ENCODE results near the gene CPXM1. TPM values are rescaled to one million over a fixed set of nuclear protein-coding genes. Genes with fewer than 3 reads are reported as not detected.
"Not testable (repeated sequence)": the region's sequence is repeated elsewhere in the genome, so short reads cannot be mapped to it uniquely, and the experiment has no call there.

CPXM1 gene
- polyA plus RNA-seq, 3 donors: 242 to 257 (median 256) TPM

DNA sequence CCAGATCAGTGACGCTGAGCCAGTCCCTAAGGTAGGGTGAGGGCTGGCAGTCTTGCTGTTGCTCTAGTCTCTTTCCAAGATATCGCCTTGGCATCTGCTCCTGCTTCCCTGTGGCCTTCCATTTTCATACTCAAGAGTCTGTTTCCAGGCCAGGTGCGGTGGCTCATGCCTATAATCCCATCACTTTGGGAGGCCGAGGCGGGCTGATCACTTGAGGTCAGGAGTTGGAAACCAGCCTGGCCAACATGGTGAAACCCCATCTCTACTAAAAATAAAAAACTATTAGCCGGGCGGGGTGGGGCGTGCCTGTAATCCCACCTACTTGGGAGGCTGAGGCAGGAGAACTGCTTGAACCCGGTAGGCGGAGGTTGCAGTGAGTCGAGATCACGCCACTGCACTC, 30.3 kb downstream of the CPXM1 start:
- not testable (repeated sequence) for DNase-seq (ENCODE audit: low read depth in 3 of 3, low spot score in 2 of 3)

- DNase-seq (ENCODE audit: low read depth in 3 of 3, low spot score in 2 of 3): no peak
These were observed 31.8 kb downstream of the CPXM1 start for GRCh38 chr20:2768632-2769015.

GRCh38 chr20:2767768-2768631, 32.4 kb downstream of the CPXM1 start:
- no peak for DNase-seq (ENCODE audit: low read depth in 3 of 3, low spot score in 2 of 3)

- no peak for DNase-seq (ENCODE audit: low read depth in 3 of 3, low spot score in 2 of 3)
These were observed 37.2 kb downstream of the CPXM1 start for GRCh38 chr20:2763186-2763585.

DNA sequence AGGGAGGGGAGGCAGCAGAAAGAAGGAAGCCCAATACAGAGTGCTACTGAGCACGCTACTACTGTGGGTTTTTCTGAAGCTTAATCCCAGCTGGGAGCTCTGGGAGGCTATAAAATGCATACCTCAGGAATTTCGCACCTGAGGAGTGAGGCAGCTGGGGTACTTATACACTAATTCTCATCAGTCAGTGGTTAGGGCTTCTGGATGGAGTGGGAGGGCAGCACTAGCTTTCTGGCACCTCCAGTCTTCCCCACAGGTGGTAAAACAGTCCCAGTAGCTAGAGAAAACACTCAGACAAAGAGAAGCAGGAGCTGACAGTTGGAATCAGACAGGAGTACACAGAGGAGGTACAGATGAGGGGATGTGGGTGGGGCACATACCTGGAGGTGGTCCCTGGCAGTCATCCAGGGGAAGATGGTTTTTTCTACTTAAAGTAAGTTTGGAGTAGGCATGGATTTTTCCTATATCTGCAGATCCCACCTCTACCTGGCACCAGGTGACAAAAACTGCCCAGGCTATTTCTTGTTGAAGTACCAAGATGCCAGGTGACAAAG, 37.8 kb downstream of the CPXM1 start:
- DNase-seq (ENCODE audit: low read depth in 3 of 3, low spot score in 2 of 3): no peak

- DNase-seq (ENCODE audit: low read depth in 3 of 3, low spot score in 2 of 3): no peak
These were observed 38.5 kb downstream of the CPXM1 start for GRCh38 chr20:2761885-2762284.

- DNase-seq (ENCODE audit: low read depth in 3 of 3, low spot score in 2 of 3): no peak
These were observed 39.5 kb downstream of the CPXM1 start for GRCh38 chr20:2760952-2761305.

DNA sequence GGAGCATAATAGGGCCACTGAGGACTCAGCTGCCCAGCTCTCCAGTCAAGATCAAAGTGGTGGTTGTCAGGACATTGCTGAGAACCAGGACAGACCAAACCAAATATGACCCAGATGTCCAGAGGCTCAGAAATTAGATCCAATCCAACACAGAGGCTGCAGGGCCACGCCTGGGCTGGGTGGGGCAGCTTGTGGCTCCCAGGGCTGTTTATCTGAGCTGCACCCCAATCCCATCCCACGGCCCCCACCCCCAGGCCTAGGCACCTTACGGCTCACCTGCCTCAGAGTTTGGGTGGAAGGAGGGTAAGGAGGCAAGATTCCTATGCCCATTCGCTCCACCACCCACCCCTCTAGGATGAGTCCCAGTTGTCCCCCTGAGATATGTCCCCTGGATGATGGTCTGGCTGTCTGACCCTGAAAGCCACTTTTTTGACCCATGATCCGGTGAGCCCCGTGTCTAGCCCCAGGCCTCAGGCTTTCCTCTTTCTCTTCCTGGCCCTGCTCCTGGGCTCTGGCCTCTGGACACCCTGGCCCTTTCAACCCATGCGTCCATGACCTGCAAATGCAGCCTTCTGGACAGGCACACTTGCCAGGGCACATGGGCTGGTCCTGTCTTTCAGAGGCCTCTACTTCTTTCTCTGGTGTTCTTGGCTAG, 40.0 kb downstream of the CPXM1 start:
- no peak for DNase-seq (ENCODE audit: low read depth in 3 of 3, low spot score in 2 of 3)

- no peak for DNase-seq (ENCODE audit: low read depth in 3 of 3, low spot score in 2 of 3)
These were observed 40.7 kb downstream of the CPXM1 start for GRCh38 chr20:2759603-2760296.

GRCh38 chr20:2759143-2759542, 41.3 kb downstream of the CPXM1 start:
- no peak for DNase-seq (ENCODE audit: low read depth in 3 of 3, low spot score in 2 of 3)

DNA sequence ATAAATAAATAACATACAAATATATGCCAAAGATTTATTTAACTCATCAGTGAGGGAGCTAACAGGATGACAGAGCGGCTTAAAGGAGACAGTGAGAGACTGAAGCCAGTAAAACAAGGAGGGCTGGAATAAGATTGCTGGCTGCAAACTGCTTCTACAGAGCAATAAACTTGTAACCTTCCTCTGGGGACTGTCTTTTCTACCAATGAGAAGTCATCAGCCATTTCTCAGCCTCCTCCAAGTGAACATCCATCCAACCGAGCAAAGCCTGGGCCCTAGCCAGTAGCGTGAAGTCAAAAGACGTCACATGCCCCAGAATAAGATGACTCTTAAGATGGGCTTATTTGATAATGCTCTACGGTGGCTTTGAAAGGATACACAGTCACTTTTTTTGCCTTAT, 42.5 kb downstream of the CPXM1 start:
- DNase-seq (ENCODE audit: low read depth in 3 of 3, low spot score in 2 of 3): no peak

DNA sequence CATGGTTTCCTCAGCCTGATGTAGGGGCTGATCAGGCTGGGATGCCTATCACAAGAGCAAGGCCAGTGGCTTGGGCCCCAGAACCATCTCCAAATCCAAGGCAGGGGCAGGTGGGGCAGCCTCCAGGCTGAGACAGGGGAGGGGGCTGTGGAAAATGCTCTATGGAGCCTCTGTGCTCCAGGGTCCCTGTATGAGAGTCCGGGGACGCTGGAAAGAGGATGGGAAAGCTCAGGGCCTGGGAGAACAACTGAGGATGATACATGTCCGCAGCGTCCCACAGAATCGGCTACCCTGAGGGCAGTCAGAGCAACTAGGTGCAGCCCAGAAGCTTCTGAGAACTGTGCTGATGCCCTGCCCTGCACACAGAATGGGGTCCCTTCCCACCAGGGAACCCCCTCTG, 43.4 kb downstream of the CPXM1 start:
- no peak for DNase-seq (ENCODE audit: low read depth in 3 of 3, low spot score in 2 of 3)

- DNase-seq (ENCODE audit: low read depth in 3 of 3, low spot score in 2 of 3): no peak
These were observed 44.3 kb downstream of the CPXM1 start for GRCh38 chr20:2756056-2756611.

DNA sequence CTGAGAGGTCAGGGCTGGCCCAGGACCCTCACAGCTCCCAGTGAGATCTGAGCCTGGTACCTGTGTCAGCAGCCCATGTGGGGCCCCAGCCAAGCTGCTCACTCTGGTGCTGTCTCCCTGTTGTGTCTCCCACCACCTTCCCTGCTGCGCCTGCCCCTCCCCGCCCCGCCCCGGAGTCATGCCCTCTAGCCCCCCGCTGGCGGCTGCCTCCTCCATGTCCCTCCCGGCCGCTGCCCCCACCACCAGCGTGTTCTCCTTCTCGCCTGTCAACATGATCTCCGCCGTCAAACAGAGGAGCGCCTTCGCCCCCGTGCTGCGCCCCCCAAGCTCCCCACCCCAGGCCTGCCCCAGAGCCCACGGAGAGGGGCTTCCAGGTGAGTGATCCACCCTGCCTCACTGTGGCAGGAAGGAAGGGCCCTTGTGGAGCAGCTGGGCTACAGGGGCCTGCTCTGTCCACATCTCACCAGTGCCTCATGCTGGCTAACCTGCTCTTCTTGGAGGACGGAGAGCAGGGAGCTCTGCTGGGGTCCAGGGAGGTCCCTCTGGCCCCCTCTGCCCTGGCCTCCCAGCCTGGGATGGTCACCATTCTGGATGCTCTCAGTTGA, 44.9 kb downstream of the CPXM1 start:
- no peak for DNase-seq (ENCODE audit: low read depth in 3 of 3, low spot score in 2 of 3)

GRCh38 chr20:2754424-2754823, 46.0 kb downstream of the CPXM1 start:
- DNase-seq (ENCODE audit: low read depth in 3 of 3, low spot score in 2 of 3): no peak

DNA sequence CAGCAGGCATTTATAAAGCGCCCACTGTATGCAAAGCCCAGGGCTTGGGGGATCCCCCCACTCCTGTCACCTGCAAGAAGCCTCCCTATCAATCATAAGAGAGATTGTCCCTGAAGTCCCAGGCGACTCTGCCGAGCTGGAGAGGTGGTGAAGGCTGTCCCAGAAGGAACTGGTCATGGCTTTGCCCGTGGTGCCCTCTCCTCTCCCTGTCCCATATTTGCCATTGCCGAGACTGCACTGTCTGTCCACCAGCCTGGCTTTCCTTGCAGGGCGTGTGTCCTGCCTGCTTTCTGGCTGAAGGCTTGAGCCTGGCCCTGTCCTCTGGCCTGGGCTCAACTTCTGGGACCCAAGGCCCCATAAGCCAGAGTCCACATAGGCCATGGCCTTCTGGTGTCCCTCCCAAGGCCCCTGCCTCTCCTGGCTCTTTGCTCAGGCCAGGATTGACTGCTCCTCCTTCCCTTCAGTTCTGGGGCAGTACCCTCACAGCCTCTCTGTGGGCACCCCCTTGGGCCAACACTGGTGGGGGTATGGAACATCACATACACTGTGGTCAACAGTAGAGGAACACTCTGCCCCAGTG, 46.9 kb downstream of the CPXM1 start:
- DNase-seq (ENCODE audit: low read depth in 3 of 3, low spot score in 2 of 3): no peak

DNA sequence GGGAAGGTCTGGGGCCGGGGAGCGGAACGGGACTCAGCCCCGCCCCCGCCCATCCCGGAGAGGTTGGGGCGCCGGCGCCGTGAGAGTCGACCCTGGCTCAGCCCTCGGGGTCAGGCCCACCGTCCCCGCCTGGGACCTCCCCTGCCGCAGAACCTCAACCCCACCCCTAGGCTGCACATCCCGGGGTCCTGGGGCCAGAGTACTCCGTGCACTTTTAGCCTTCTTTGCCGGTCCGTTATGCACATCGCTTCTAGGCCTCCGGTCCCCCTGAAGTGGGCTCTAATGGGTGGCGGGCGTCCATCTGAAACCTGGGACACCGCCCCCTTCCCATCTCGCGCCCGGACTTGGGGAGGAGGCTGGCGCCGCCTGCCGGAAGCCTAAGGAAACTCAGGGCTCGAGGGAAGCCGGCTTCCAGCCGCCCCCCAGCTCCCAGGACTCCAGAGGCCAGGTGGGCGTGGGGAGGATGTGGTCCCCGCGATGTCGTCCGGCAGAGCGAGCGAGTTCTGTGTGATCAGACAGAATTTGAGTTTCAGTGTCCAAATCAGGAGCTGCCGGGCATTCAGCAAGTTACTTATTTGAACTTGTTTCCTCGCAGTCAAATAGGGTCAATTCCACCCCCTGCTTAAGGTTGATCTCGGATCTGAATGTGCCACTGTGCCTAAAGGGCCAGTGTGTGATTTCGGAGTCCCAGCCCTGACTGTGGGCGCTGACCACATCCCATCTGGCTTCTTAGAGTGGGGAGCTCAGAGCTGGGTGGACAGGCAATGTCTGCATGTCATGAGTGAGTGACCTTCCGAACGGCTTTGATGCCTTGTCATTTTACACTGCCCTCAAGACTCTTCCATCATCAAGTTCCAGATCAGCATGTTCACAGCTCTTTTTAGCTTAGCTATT, 47.6 kb downstream of the CPXM1 start:
- DNase-seq (ENCODE audit: low read depth in 3 of 3, low spot score in 2 of 3): no peak

GRCh38 chr20:2751878-2752566, 48.4 kb downstream of the CPXM1 start:
- no peak for DNase-seq (ENCODE audit: low read depth in 3 of 3, low spot score in 2 of 3)
